Endothelial cell of umbilical vein (primary cell): Measurements from ENCODE around the gene FAAP100. TPM values are rescaled to one million over a fixed set of nuclear protein-coding genes. Genes with fewer than 3 reads are reported as not detected.

Experiments
- BruUV-seq: library from RNA; stranded (reverse); fragments of 400-500 nt; replicated peaks from 2 replicates; lab custom pipeline; 2021; lab: Mats Ljungman, UMichigan
- CTCF ChIA-PET: fragments of 300-600, 350-600 bp; sonication (Branson Sonifier 250); formaldehyde crosslinking; loops from one replicate; lab custom pipeline; 2021; ENCODE audit warnings: antibody characterized with exemption, inconsistent platforms; lab: Charles Lee
- POLR2A ChIA-PET: fragments of 300-600, 350-600 bp; sonication (Branson Sonifier 250); formaldehyde crosslinking; loops from one replicate; lab custom pipeline; 2021; ENCODE audit warnings: antibody characterized with exemption, inconsistent platforms; lab: Charles Lee
- DNase-seq: peaks from one replicate; pipeline ENCODE4 v3.0.0-alpha.2; 2011; ENCODE audit warnings: low read depth, low spot score
- FAIRE-seq: peaks from 2 replicates; lab custom pipeline; 2011; peaks lifted over from hg19 to GRCh38; lab: Jason Lieb, UNC
- H2AFZ ChIP-seq: 2 replicates; pipeline ENCODE4 v1.6.0; 2012; ENCODE audit warnings: low read depth, low read length, control low read depth, inconsistent platforms
- H3K27ac ChIP-seq: 2 replicates; pipeline ENCODE4 v1.5.1; 2011; ENCODE audit warnings: low read depth, mild to moderate bottlenecking, control low read depth, low read length, moderate library complexity; ENCODE audit not compliant: insufficient read depth
- H3K27me3 ChIP-seq, 2 experiments: 2 replicates each; pipeline versions ENCODE4 v1.6.0 to v1.6.1; 2011; ENCODE audit warnings: low read length in 2 of 2, mixed read lengths in 1 of 2; ENCODE audit not compliant: control insufficient read depth in 2 of 2, insufficient read depth in 2 of 2
- H3K36me3 ChIP-seq, 2 experiments: 2 replicates in 1 of 2; 3 replicates in 1 of 2; pipeline ENCODE4 v1.5.1; 2011; ENCODE audit warnings: low read length in 2 of 2, mild to moderate bottlenecking in 1 of 2, moderate library complexity in 1 of 2; ENCODE audit not compliant: control insufficient read depth in 2 of 2, insufficient read depth in 2 of 2; ENCODE audit errors: extremely low read depth in 1 of 2
- H3K4me1 ChIP-seq: 3 replicates; pipeline ENCODE4 v1.5.1; 2011; ENCODE audit warnings: mild to moderate bottlenecking, low read length; ENCODE audit not compliant: control insufficient read depth, insufficient read depth; ENCODE audit errors: extremely low read depth
- H3K4me2 ChIP-seq: 2 replicates; pipeline ENCODE4 v1.6.1; 2011; ENCODE audit warnings: low read length, control low read depth, mixed read lengths; ENCODE audit not compliant: insufficient read depth
- H3K4me3 ChIP-seq, 3 experiments: fragments of 200-600 bp in 1 of 3; sonication (generic), shearing (Covaris generic) in 1 of 3; replicated peaks in 1 of 3; 2 replicates each; pipeline ENCODE4 v1.5.1; 2011 to 2016; ENCODE audit warnings: control low read depth in 3 of 3, low read length in 3 of 3, mild to moderate bottlenecking in 2 of 3, inconsistent platforms in 1 of 3, low read depth in 1 of 3, moderate library complexity in 1 of 3; ENCODE audit not compliant: insufficient read depth in 1 of 3
- H3K79me2 ChIP-seq: 2 replicates; pipeline ENCODE4 v1.6.0; 2012; ENCODE audit warnings: low read length, inconsistent platforms; ENCODE audit not compliant: control insufficient read depth, insufficient read depth
- H3K9ac ChIP-seq: replicated peaks from 2 replicates; pipeline ENCODE3; 2011; ENCODE audit warnings: low read length, control low read depth; ENCODE audit not compliant: insufficient read depth; ENCODE audit errors: extremely low read depth
- H3K9me1 ChIP-seq: replicated peaks from 3 replicates; pipeline ENCODE4 v1.6.0; 2011; ENCODE audit warnings: mild to moderate bottlenecking, low read length; ENCODE audit not compliant: control insufficient read depth, insufficient read depth; ENCODE audit errors: extremely low read depth
- H3K9me3 ChIP-seq: replicated peaks from 2 replicates; pipeline ENCODE4 v1.5.1; 2012; ENCODE audit warnings: low read length, inconsistent platforms; ENCODE audit not compliant: control insufficient read depth, insufficient read depth
- H4K20me1 ChIP-seq: replicated peaks from 2 replicates; pipeline ENCODE3; 2011; ENCODE audit warnings: mild to moderate bottlenecking, low read length; ENCODE audit not compliant: control insufficient read depth, insufficient read depth; ENCODE audit errors: extremely low read depth
- EZH2 ChIP-seq: IDR thresholded peaks from 2 replicates; pipeline ENCODE4 v1.6.1; 2012; ENCODE audit warnings: borderline replicate concordance, low read depth, mild to moderate bottlenecking, moderate library complexity, low read length, inconsistent platforms; ENCODE audit not compliant: severe bottlenecking
- FOS ChIP-seq: IDR thresholded peaks from 2 replicates; pipeline ENCODE4 v1.6.1; 2011; ENCODE audit warnings: mild to moderate bottlenecking, low read length, moderate library complexity, borderline replicate concordance; ENCODE audit not compliant: insufficient read depth
- GATA2 ChIP-seq: IDR thresholded peaks from 2 replicates; pipeline ENCODE4 v1.7.0; 2011; ENCODE audit warnings: low read depth, mild to moderate bottlenecking, moderate library complexity, mixed read lengths, low read length; ENCODE audit not compliant: insufficient read length, insufficient read depth
- MYC ChIP-seq: IDR thresholded peaks from one replicate; pipeline ENCODE4 v1.6.1; 2011; ENCODE audit warnings: mild to moderate bottlenecking, low read depth, low read length
- POLR2A ChIP-seq: IDR thresholded peaks from 2 replicates; pipeline ENCODE4 v1.6.1; 2012; ENCODE audit warnings: low read depth, mild to moderate bottlenecking, control low read depth, low read length
- dilution Hi-C: fragments of 300-500 bp; cut with MboI; formaldehyde crosslinking; loops from one replicate; pipeline ENCODE4 v1.15.0; 2019; ENCODE audit warnings: low sequenced_read_pairs; ENCODE audit not compliant: extremely low pct_ligation_motif_present
- intact Hi-C: fragments of 100-400 bp; cut with micrococcal nuclease; formaldehyde crosslinking; loops from one replicate; pipeline ENCODE4 v1.10.0; 2022
- polyA plus RNA-seq, 4 experiments: library from polyadenylated mRNA; depleted of rRNA in 3 of 4; stranded (reverse) in 3 of 4; unstranded in 1 of 4; fragments of >200 nt; gene quantifications; 2 replicates each; pipeline versions ENCODE4 v1.2.1 to v1.2.3, GENCODE V29; 2011 to 2012; ENCODE audit warnings: missing spikeins in 1 of 4
- total RNA-seq: library from RNA; stranded (reverse); gene quantifications from 2 replicates; pipeline ENCODE4 v1.2.3, GENCODE V29; 2021

The FAAP100 gene
- total and polyA plus RNA-seq, 2 donors (not counting 3 experiments of a cell fraction or from before 2014, with no cell fraction given), result 35.4 to 54.3 TPM

- Histone ChIP-seq H3K9me1 (no peaks in the 10 kb centered on the region), H3K27me3 (no peaks in the 10 kb centered on the region), H3K36me3 (peaks cover 0 to 31% of the 10 kb centered on the region in 2 experiments), H3K4me2 (peak overlapping the region; percentile 76), H3K9ac (peak overlapping the region; percentile 64), H3K9me3 (no peaks in the 10 kb centered on the region), H3K79me2 (peaks cover 31% of the 10 kb centered on the region), H3K4me3 (peak overlapping the region; percentile 61 to 93 (median 72)), H3K4me1 (peaks cover 46% of the 10 kb centered on the region), H2AFZ (no peak overlapping the region), H4K20me1 (no peaks in the 10 kb centered on the region), H3K27ac (peak overlapping the region; percentile 79)
- dilution Hi-C loops (no loop called here), intact Hi-C loops (loop anchor here (1.0 to 2.0 kb wide), 5 partner anchors 8 to 48 kb away; no protein-coding TSS in a partner anchor)
- ChIA-PET POLR2A (interaction anchor here (1.2 kb wide), 1 partner anchor 13 kb away, joined by 4 read pairs; no protein-coding TSS in a partner anchor), CTCF (interaction anchor here (0.8 to 3.2 kb wide), 5 partner anchors 9 to 68 kb away, joined by 3 to 16 read pairs (median 8); no protein-coding TSS in a partner anchor)
- BruUV-seq, result TSS peak; percentile 49
- FAIRE-seq (no peak), DNase-seq (peak; percentile 81)
- peak; percentile 73 for TF ChIP-seq POLR2A
- TF ChIP-seq GATA2, result no peak
- TF ChIP-seq FOS, result no peak
- no peak for TF ChIP-seq EZH2
These were observed 964 bp upstream of the FAAP100 start for GRCh38 chr17:81553018-81553615.

- POLR2A ChIA-PET, result interaction anchor here (0.8 to 1.0 kb wide), 3 partner anchors 10 to 15 kb away, joined by 4 to 6 read pairs (median 6); no protein-coding TSS in a partner anchor
- FAIRE-seq, result no peak
- DNase-seq, result peak; percentile 69
These were observed 502 bp downstream of the FAAP100 start for GRCh38 chr17:81551458-81552243.

More at GRCh38 chr17:81551458-81552243, 502 bp downstream of the FAAP100 start:
- intact Hi-C loops, result loop anchor here (2.0 kb wide), 1 partner anchor 25 kb away; no protein-coding TSS in a partner anchor
- no peaks in the 10 kb centered on the region for H4K20me1 ChIP-seq
- H3K4me1 ChIP-seq, result peaks cover 33% of the 10 kb centered on the region
- TF ChIP-seq POLR2A, result peak; percentile 28
- TF ChIP-seq MYC, result no peak
- TF ChIP-seq EZH2, result no peak
- H3K4me3 ChIP-seq, result peak overlapping the region; percentile 61 to 93 (median 72)
- H3K27me3 ChIP-seq, result no peaks in the 10 kb centered on the region
- H3K36me3 ChIP-seq, result peaks cover 4 to 34% of the 10 kb centered on the region in 2 experiments
- no peaks in the 10 kb centered on the region for H3K9me3 ChIP-seq
- H2AFZ ChIP-seq, result peak overlapping the region; percentile 70
- H3K27ac ChIP-seq, result peak overlapping the region; percentile 79
- dilution Hi-C loops, result no loop called here
- peaks cover 33% of the 10 kb centered on the region for H3K79me2 ChIP-seq
- CTCF ChIA-PET, result interaction anchor here (0.9 to 2.6 kb wide), 10 partner anchors 8 to 297 kb away, joined by 3 to 16 read pairs (median 4); no protein-coding TSS in a partner anchor
- peak overlapping the region; percentile 61 for H3K4me2 ChIP-seq
- H3K9me1 ChIP-seq, result no peaks in the 10 kb centered on the region
- H3K9ac ChIP-seq, result peak overlapping the region; percentile 64
- BruUV-seq, result no TSS peak
